Measurements from ENCODE around the gene UBE2V1. TPM values are rescaled to one million over a fixed set of nuclear protein-coding genes. Genes with fewer than 3 reads are reported as not detected.

Gene UBE2V1
- total and polyA plus RNA-seq, 2 donors (not counting 1 experiment from before 2014, with no cell fraction given): 69.2 to 158 TPM

DNA sequence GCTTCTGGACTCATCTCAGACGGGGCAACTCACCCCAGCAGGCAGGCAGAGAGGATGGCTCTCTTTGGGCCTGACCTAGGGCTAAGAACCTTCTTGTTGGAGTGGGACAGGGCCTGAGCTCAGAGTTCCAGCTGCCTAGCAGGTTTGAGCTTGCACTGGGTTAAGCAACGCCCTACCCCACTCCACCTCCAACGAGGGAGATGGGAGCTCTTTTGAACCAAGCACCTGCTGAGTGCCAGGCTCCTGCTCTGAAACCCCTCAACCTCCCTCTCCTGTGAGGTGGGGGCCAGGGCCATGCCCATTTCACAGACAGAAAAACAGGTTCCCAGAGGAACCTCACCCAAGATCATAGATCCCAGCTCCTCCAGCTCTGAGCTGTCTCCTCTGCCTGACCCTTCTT, 75.8 kb downstream of the UBE2V1 start:
- H3K4me2 ChIP-seq (replicated peaks; ENCODE audit: low read depth, low read length, poor library complexity, severe bottlenecking): no peak overlapping the region
- H3K4me1 Mint-ChIP-seq: peaks cover 13% of the 10 kb centered on the region
- DNase-seq (no peak), ATAC-seq (ENCODE audit: low read depth) (no peak)
- ChIA-PET CTCF (interaction anchor here (1.2 to 1.7 kb wide), 4 partner anchors 29 to 58 kb away, joined by 3 to 13 read pairs (median 5); no protein-coding TSS in a partner anchor), POLR2A (interaction anchor here (0.9 kb wide), 1 partner anchor 9 kb away, joined by 3 read pairs; no protein-coding TSS in a partner anchor)
- no peak overlapping the region for H3K4me3 Mint-ChIP-seq
- no peaks in the 10 kb centered on the region for H3K9me3 ChIP-seq (ENCODE audit: control extremely low read depth in 1 of 3, control insufficient read depth in 2 of 3, insufficient read depth in 1 of 3, low read length in 2 of 3)
- peaks cover 12 to 21% of the 10 kb centered on the region in 2 donors for H3K4me1 ChIP-seq (ENCODE audit: control insufficient read depth in 2 of 2, insufficient read depth in 2 of 2, low read length in 2 of 2)
- intact Hi-C loops (cut with micrococcal nuclease): no loop called here
- no peaks in the 10 kb centered on the region for H3K9me3 Mint-ChIP-seq (ENCODE audit: insufficient read depth)
- no peak overlapping the region for H3K27ac Mint-ChIP-seq
- TF ChIP-seq, protein P1, sequence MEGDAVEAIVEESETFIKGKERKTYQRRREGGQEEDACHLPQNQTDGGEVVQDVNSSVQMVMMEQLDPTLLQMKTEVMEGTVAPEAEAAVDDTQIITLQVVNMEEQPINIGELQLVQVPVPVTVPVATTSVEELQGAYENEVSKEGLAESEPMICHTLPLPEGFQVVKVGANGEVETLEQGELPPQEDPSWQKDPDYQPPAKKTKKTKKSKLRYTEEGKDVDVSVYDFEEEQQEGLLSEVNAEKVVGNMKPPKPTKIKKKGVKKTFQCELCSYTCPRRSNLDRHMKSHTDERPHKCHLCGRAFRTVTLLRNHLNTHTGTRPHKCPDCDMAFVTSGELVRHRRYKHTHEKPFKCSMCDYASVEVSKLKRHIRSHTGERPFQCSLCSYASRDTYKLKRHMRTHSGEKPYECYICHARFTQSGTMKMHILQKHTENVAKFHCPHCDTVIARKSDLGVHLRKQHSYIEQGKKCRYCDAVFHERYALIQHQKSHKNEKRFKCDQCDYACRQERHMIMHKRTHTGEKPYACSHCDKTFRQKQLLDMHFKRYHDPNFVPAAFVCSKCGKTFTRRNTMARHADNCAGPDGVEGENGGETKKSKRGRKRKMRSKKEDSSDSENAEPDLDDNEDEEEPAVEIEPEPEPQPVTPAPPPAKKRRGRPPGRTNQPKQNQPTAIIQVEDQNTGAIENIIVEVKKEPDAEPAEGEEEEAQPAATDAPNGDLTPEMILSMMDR (IDR thresholded peaks at IDR 0.05): no peak
- TF ChIP-seq EZH2 (IDR thresholded peaks at IDR 0.05; ENCODE audit: borderline replicate concordance, insufficient read depth, low read depth, low read length, poor library complexity, severe bottlenecking): no peak
- no peaks in the 10 kb centered on the region for H3K36me3 ChIP-seq (replicated peaks in 1 of 2; ENCODE audit: control extremely low read depth in 1 of 2, control insufficient read depth in 1 of 2, extremely low read depth in 1 of 2, insufficient read depth in 2 of 2, low read length in 1 of 2)
- H3K79me2 ChIP-seq (ENCODE audit: control insufficient read depth, insufficient read depth, low read length): no peaks in the 10 kb centered on the region
- no peak overlapping the region for H3K4me3 ChIP-seq (ENCODE audit: control extremely low read depth in 1 of 5, extremely low read depth in 1 of 5, insufficient read depth in 1 of 5, low read depth in 2 of 5, low read length in 4 of 5)
- H3K27me3 ChIP-seq (replicated peaks in 1 of 4; ENCODE audit: control extremely low read depth in 1 of 4, control insufficient read depth in 3 of 4, insufficient read depth in 4 of 4, low read length in 3 of 4): no peaks in the 10 kb centered on the region
- no peak overlapping the region for H3K9ac ChIP-seq (ENCODE audit: low read length)
- no peaks in the 10 kb centered on the region for H4K20me1 ChIP-seq (ENCODE audit: control insufficient read depth, insufficient read depth, low read length, poor library complexity, severe bottlenecking)
- 74% methylated on average over 3 of the region's 3 CpGs for WGBS (ENCODE audit: insufficient coverage)
- H3K27ac ChIP-seq (ENCODE audit: low read length in 2 of 2): no peak overlapping the region
- no peak overlapping the region for H2AFZ ChIP-seq (ENCODE audit: insufficient read depth, low read depth, low read length, poor library complexity, severe bottlenecking)
- H3K27me3 Mint-ChIP-seq: no peaks in the 10 kb centered on the region

DNA sequence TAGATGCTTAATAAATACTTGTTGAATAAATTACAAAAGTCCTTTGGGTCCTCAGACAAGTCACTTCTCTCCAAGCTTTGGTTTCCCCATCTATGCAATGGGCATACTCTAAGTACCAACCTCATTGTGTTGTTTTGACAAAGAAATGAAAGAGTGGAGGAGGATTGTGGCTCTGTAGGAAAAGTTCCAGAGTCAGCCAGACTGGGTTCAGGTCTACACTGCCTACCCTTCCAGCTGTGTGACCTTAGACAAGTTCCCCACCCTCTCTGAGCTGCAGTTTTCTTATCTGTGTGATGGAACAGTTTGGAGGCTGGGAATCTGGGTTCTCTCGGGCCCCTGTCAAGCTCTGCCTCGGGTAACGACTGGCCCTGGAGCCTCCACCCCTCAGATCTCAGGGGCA, 76.2 kb downstream of the UBE2V1 start:
- Mint-ChIP-seq H3K4me1 (peaks cover 12% of the 10 kb centered on the region), H3K27me3 (no peaks in the 10 kb centered on the region), H3K27ac (no peak overlapping the region), H3K9me3 (ENCODE audit: insufficient read depth) (no peaks in the 10 kb centered on the region), H3K4me3 (no peak overlapping the region)
- Histone ChIP-seq H3K9ac (ENCODE audit: low read length) (no peak overlapping the region), H3K79me2 (ENCODE audit: control insufficient read depth, insufficient read depth, low read length) (no peaks in the 10 kb centered on the region), H3K27me3 (replicated peaks in 1 of 4; ENCODE audit: control extremely low read depth in 1 of 4, control insufficient read depth in 3 of 4, insufficient read depth in 4 of 4, low read length in 3 of 4) (no peaks in the 10 kb centered on the region), H3K36me3 (replicated peaks in 1 of 2; ENCODE audit: control extremely low read depth in 1 of 2, control insufficient read depth in 1 of 2, extremely low read depth in 1 of 2, insufficient read depth in 2 of 2, low read length in 1 of 2) (no peaks in the 10 kb centered on the region), H3K4me1 (ENCODE audit: control insufficient read depth in 2 of 2, insufficient read depth in 2 of 2, low read length in 2 of 2) (peaks cover 12 to 20% of the 10 kb centered on the region in 2 donors), H3K4me2 (replicated peaks; ENCODE audit: low read depth, low read length, poor library complexity, severe bottlenecking) (no peak overlapping the region), H3K4me3 (ENCODE audit: control extremely low read depth in 1 of 5, extremely low read depth in 1 of 5, insufficient read depth in 1 of 5, low read depth in 2 of 5, low read length in 4 of 5) (no peak overlapping the region), H3K9me3 (ENCODE audit: control extremely low read depth in 1 of 3, control insufficient read depth in 2 of 3, insufficient read depth in 1 of 3, low read length in 2 of 3) (no peaks in the 10 kb centered on the region), H4K20me1 (ENCODE audit: control insufficient read depth, insufficient read depth, low read length, poor library complexity, severe bottlenecking) (no peaks in the 10 kb centered on the region), H2AFZ (ENCODE audit: insufficient read depth, low read depth, low read length, poor library complexity, severe bottlenecking) (no peak overlapping the region), H3K27ac (ENCODE audit: low read length in 2 of 2) (no peak overlapping the region)
- TF ChIP-seq, protein P1 (IDR thresholded peaks at IDR 0.05): no peak
- no peak for TF ChIP-seq EZH2 (IDR thresholded peaks at IDR 0.05; ENCODE audit: borderline replicate concordance, insufficient read depth, low read depth, low read length, poor library complexity, severe bottlenecking)
- ATAC-seq (ENCODE audit: low read depth) (no peak), DNase-seq (no peak)
- CTCF ChIA-PET: interaction anchor here (1.3 to 1.7 kb wide), 3 partner anchors 34 to 57 kb away, joined by 3 to 13 read pairs (median 7); no protein-coding TSS in a partner anchor
- intact Hi-C loops (cut with micrococcal nuclease): no loop called here
- POLR2A ChIA-PET: interaction anchor here (0.9 kb wide), 1 partner anchor 8 kb away, joined by 3 read pairs; no protein-coding TSS in a partner anchor
- WGBS (ENCODE audit: insufficient coverage): 96% methylated on average over 3 of the region's 3 CpGs
